NCI-H524 treated with DMSO at 0.1 percent for 48 hours (cell line): ENCODE data around the gene GJB2.

Source experiments
- DNase-seq: peaks from one replicate; lab custom pipeline; 2025; lab: John Stamatoyannopoulos, UW

GJB2 gene

DNA sequence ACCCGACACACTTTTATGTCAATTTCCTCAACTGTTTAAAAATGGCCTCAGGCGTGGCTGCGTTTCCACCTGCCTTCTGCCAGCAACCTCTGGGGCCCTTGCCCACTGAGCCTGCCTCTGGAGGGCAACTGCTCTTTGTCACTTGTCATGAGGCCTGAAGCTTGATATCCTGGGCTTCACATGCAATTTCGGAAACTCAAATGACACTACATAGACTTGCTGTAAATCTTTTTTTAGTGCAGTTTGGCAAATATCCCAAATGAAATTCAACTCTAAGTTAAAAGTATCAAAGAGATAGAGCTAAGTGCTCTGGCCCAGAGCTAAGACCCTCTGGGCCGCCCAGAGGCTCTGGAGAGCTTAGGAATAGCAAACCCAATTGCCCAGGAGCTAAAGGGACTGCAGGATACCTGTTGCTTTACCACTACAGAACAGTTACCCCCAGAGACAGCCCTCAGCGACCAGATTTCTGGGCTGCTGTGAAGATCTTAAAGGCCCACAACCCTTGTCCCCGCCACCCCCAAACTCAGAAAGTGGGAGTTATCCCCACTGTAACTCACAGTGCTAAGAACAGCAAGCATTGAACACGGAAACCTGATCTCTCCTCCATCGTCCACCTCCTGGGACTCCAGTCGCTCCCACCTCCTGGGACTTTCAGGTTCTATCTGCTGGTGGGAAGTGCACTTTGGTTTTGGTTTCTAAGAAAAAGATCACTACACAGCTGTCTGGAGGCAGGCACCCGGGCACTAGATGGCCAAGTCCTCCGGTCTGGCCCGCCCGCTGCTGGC is 51.3 kb downstream of the GJB2 start:
- DNase-seq = no peak

- DNase-seq = no peak
Measured at GRCh38 chr13:20140487-20140886, 52.3 kb downstream of the GJB2 start.

DNA sequence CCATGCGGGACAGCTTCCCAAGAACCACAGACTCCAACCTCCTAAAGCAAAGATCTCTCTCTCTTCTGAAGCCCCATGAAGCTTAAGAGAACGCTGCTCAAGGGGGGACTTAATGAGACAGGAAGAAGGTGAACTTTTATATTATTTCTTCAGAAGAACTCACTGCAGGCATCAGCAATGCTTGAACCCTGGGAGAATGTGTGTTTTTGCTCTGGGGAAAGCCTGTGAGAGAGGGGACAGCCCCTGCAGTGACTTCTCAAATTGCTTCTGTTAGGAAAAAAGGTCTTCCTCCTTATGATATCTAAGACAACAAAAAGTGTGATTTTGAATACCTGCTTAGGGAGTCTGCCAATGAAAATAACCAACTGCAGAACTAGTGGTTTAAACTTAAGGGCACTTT is 54.9 kb downstream of the GJB2 start:
- no peak for DNase-seq
